ENCODE data around the gene SLC13A5. TPM values are rescaled to one million over a fixed set of nuclear protein-coding genes. Genes with fewer than 3 reads are reported as not detected.

SLC13A5 gene
- total RNA-seq, 1 donor, result not detected

DNA sequence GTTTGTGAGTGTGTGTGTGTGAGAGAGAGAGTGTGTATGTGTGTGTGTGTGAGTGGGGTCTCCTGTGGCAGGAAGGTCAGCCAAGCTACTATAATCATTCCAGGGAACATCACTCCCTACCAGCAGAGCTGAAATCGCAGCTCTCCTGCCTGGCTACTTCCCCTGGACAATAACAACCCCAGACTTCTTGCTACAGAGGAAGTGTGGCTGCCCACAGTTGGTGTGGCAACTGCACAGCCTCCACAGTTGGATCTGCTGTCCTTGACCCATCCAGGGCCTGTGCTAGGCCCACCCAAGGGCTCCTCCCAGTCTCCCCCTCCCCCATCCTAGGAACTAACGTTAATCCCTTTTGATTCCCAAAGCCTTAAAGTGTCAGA is 1.5 kb downstream of the SLC13A5 start:
- H3K4me3 ChIP-seq (ENCODE audit: low read depth, low read length), result no peak overlapping the region
- DNase-seq (ENCODE audit: low read depth), result no peak
- TF ChIP-seq, protein P1, sequence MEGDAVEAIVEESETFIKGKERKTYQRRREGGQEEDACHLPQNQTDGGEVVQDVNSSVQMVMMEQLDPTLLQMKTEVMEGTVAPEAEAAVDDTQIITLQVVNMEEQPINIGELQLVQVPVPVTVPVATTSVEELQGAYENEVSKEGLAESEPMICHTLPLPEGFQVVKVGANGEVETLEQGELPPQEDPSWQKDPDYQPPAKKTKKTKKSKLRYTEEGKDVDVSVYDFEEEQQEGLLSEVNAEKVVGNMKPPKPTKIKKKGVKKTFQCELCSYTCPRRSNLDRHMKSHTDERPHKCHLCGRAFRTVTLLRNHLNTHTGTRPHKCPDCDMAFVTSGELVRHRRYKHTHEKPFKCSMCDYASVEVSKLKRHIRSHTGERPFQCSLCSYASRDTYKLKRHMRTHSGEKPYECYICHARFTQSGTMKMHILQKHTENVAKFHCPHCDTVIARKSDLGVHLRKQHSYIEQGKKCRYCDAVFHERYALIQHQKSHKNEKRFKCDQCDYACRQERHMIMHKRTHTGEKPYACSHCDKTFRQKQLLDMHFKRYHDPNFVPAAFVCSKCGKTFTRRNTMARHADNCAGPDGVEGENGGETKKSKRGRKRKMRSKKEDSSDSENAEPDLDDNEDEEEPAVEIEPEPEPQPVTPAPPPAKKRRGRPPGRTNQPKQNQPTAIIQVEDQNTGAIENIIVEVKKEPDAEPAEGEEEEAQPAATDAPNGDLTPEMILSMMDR (IDR thresholded peaks at IDR 0.05; ENCODE audit: insufficient read depth, low read depth, low read length), result no peak

DNA sequence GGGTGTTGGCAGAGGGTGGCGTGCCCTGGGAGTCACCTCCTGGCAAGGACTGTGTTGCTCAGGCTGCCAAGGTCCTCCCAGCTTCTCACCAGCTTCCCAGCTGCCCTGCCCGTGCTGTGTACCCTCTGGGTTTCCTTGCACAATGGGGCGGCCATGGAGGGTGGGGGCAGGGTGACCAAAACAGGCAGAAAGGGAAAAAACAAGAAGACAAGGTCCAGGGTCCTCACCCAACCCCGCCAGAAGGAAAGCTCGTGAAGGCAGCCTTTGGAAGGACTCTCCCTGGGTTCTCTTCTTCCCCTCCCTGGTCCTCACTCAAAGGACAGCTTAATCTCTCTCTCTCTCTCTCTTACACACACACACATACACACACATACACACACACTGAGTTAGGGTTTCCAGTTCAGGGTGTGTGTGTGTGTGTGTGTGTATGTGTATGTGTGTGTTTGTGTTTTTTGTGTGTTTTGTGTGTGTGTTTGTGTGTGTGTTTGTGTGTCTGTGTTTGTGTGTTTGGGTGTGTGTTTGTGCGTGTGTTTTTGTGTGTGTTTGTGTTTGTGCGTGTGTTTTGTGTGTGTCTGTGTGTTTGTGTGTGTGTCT is 2.0 kb downstream of the SLC13A5 start:
- no peak overlapping the region for H3K4me3 ChIP-seq (ENCODE audit: low read depth, low read length)
- no peak for DNase-seq (ENCODE audit: low read depth)
- TF ChIP-seq, protein P1 (IDR thresholded peaks at IDR 0.05; ENCODE audit: insufficient read depth, low read depth, low read length), result no peak

DNA sequence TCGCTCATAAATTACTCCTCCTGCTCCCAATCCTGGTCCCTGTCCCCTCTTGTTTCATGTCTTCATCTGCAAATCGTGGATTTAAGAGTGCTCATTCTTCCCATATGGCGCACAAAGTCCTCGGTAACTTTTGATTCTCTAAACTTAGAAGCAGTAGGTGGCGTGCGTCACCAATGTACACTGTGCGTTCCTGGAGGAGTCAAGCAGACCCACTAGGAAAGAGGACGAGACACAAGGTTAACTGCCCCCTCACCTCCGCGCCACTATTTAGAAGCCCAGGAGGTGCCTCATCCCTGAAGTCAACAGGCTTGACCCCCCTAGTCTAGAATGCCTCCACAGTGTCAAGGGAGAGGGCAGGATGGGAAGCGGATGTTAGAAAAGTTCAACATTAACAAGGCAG is 2.9 kb downstream of the SLC13A5 start:
- TF ChIP-seq, protein P1 (IDR thresholded peaks at IDR 0.05; ENCODE audit: insufficient read depth, low read depth, low read length), result no peak
- H3K4me3 ChIP-seq (ENCODE audit: low read depth, low read length), result no peak overlapping the region
- DNase-seq (ENCODE audit: low read depth), result no peak

DNA sequence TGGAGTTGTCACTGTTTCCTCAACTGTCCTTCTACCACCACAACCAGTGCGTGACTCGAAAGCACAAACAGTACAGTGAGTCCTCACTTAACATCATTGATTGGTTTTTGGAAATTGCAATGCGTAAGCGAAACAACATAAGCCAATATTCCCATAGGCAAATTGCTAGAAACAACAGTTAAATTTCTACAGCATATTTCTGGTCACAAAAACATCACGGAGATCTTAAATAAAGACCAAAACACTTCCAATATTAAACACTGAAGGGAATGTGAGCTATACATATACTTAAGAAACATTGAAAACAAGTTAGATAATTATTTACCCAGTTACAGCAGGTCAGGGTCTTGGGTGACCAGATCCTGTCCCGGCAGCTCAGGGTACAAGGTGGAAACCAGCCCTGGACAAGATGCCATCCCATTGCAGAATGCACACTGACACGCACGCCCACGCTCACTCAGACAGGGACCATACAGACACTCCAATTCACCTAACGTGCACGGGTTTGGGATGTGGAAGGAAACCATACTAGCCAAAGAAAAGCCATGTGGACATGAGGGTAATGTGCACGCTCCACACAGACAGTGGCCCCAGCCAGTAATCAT is 4.7 kb downstream of the SLC13A5 start:
- TF ChIP-seq, protein P1 (IDR thresholded peaks at IDR 0.05; ENCODE audit: insufficient read depth, low read depth, low read length), result no peak
- no peak overlapping the region for H3K4me3 ChIP-seq (ENCODE audit: low read depth, low read length)
- DNase-seq (ENCODE audit: low read depth), result no peak

DNA sequence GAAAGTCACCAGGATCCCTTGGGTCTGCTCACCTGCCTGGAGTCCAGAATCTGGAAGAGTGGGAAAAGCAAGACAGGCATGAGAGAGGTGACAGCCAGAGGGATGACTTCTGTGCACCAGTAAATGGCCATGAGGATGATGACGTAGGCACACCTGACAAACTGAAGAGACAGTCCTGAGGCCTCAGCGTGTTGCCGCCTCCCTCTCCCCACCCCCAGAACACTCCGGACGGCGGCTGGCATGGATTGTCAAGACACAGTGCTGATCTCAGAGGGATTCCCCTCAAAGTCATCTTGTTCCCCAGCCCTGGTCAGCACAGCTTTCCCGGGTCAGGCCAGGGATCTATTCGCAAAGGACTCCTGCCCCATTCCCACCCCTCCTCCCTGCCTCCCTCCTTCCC is 6.2 kb downstream of the SLC13A5 start:
- TF ChIP-seq, protein P1 (IDR thresholded peaks at IDR 0.05; ENCODE audit: insufficient read depth, low read depth, low read length), result no peak
- DNase-seq (ENCODE audit: low read depth), result no peak
- no peak overlapping the region for H3K4me3 ChIP-seq (ENCODE audit: low read depth, low read length)

DNA sequence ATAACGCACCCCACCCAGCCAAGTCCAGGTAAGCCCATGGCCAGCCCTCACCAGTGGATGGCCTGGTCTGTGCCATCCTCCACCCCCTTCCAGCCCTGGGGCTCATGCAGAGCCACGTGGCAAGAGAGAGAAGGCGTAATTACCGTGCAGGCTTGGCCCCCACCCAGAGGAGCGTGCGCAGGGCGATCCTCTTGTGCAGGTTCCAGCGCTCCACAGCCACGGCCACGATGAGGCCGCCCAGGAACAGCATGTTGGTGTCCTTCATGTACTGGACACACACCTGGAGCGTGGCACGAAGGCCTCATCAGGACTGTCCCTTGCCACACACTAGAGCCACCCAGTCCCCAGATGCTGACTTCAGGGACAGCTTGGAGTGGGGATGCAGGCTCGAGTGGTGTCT is 6.7 kb downstream of the SLC13A5 start:
- DNase-seq (ENCODE audit: low read depth), result no peak
- no peak overlapping the region for H3K4me3 ChIP-seq (ENCODE audit: low read depth, low read length)
- TF ChIP-seq, protein P1 (IDR thresholded peaks at IDR 0.05; ENCODE audit: insufficient read depth, low read depth, low read length), result no peak

All from fibroblast of villous mesenchyme (primary cell).